Activated naive CD8-positive, alpha-beta T cell treated with anti-CD3 and anti-CD28 coated beads, Interleukin-2, amount 10 ng/mL, durations not matched to agents 7 days and 5 days (primary cell): ENCODE results near the gene MON2. TPM values are rescaled to one million over a fixed set of nuclear protein-coding genes. Genes with fewer than 3 reads are reported as not detected.

Source experiments
- ATAC-seq: fragments of 150-1000 bp; cut with Tn5 transposase; one replicate; pipeline ENCODE4 v1.10.0; 2021; ENCODE audit warnings: low read depth, moderate library complexity
- POLR2A ChIA-PET: fragments of 350-600 bp; sonication (Branson Sonifier 250); formaldehyde crosslinking; loops from one replicate; lab custom pipeline; 2021; ENCODE audit warnings: antibody characterized with exemption; lab: Charles Lee
- DNase-seq: peaks from one replicate; pipeline ENCODE4 v3.0.0; 2021
- H3K27ac Mint-ChIP-seq: one replicate; pipeline ENCODE4 v1.8.0; 2022; ENCODE audit warnings: mild to moderate bottlenecking, mixed read lengths
- H3K27me3 Mint-ChIP-seq: one replicate; pipeline ENCODE4 v1.8.0; 2022; ENCODE audit warnings: mild to moderate bottlenecking, moderate library complexity, mixed read lengths
- H3K36me3 Mint-ChIP-seq: one replicate; pipeline ENCODE4 v1.8.0; 2021; ENCODE audit warnings: mild to moderate bottlenecking, mixed read lengths
- H3K4me1 Mint-ChIP-seq: one replicate; pipeline ENCODE4 v1.8.0; 2021; ENCODE audit warnings: mixed read lengths
- H3K4me3 Mint-ChIP-seq: one replicate; pipeline ENCODE4 v1.8.0; 2022; ENCODE audit warnings: mild to moderate bottlenecking, moderate library complexity, mixed read lengths
- H3K9me3 Mint-ChIP-seq: one replicate; pipeline ENCODE4 v1.8.0; 2021; ENCODE audit warnings: mixed read lengths
- total RNA-seq, 2 experiments: library from RNA; stranded (reverse); gene quantifications; one replicate each; pipeline ENCODE4 v1.2.3, GENCODE V29; 2021

MON2 gene
- total RNA-seq, 2 experiments from 2014 or later, result 50.3 to 57.8 TPM

- POLR2A ChIA-PET, result no interaction called here
- H3K4me3 Mint-ChIP-seq, result no peak overlapping the region
- H3K27me3 Mint-ChIP-seq, result peaks cover 2% of the 10 kb centered on the region
- DNase-seq (no peak), ATAC-seq (no peak)
- no peaks in the 10 kb centered on the region for H3K9me3 Mint-ChIP-seq
- H3K27ac Mint-ChIP-seq, result no peak overlapping the region
- H3K4me1 Mint-ChIP-seq, result no peaks in the 10 kb centered on the region
- H3K36me3 Mint-ChIP-seq, result no peaks in the 10 kb centered on the region
These were observed 152.3 kb downstream of the MON2 start for GRCh38 chr12:62618930-62619329.

- H3K36me3 Mint-ChIP-seq, result no peaks in the 10 kb centered on the region
- no peak overlapping the region for H3K27ac Mint-ChIP-seq
These were observed 154.5 kb downstream of the MON2 start for GRCh38 chr12:62621101-62621638.

GRCh38 chr12:62622177-62622576 is 155.6 kb downstream of the MON2 start:
- DNase-seq (no peak), ATAC-seq (no peak)
- POLR2A ChIA-PET, result no interaction called here
- peaks cover 3% of the 10 kb centered on the region for H3K27me3 Mint-ChIP-seq
- H3K4me3 Mint-ChIP-seq, result no peak overlapping the region
- no peaks in the 10 kb centered on the region for H3K36me3 Mint-ChIP-seq
- no peaks in the 10 kb centered on the region for H3K9me3 Mint-ChIP-seq
- no peak overlapping the region for H3K27ac Mint-ChIP-seq
- H3K4me1 Mint-ChIP-seq, result no peaks in the 10 kb centered on the region

More at GRCh38 chr12:62621101-62621638, 154.5 kb downstream of the MON2 start:
- peaks cover 2% of the 10 kb centered on the region for H3K27me3 Mint-ChIP-seq
- POLR2A ChIA-PET, result no interaction called here
- DNase-seq, result no peak
- ATAC-seq, result no peak
- no peaks in the 10 kb centered on the region for H3K4me1 Mint-ChIP-seq
- H3K9me3 Mint-ChIP-seq, result no peaks in the 10 kb centered on the region
- no peak overlapping the region for H3K4me3 Mint-ChIP-seq

- ATAC-seq, result no peak
- H3K4me1 Mint-ChIP-seq, result no peaks in the 10 kb centered on the region
- no peaks in the 10 kb centered on the region for H3K36me3 Mint-ChIP-seq
- H3K27me3 Mint-ChIP-seq, result peaks cover 28% of the 10 kb centered on the region
- no peaks in the 10 kb centered on the region for H3K9me3 Mint-ChIP-seq
- no peak overlapping the region for H3K27ac Mint-ChIP-seq
- POLR2A ChIA-PET, result no interaction called here
- DNase-seq, result no peak
- H3K4me3 Mint-ChIP-seq, result no peak overlapping the region
These were observed 158.6 kb downstream of the MON2 start for GRCh38 chr12:62625228-62625627.

GRCh38 chr12:62627181-62627580 is 160.6 kb downstream of the MON2 start:
- Mint-ChIP-seq H3K27me3 (peaks cover 46% of the 10 kb centered on the region), H3K4me1 (peaks cover 2% of the 10 kb centered on the region)
- POLR2A ChIA-PET, result no interaction called here

GRCh38 chr12:62629413-62629812 is 162.8 kb downstream of the MON2 start:
- Mint-ChIP-seq H3K9me3 (no peaks in the 10 kb centered on the region), H3K36me3 (peaks cover 1% of the 10 kb centered on the region), H3K27me3 (peaks cover 63% of the 10 kb centered on the region), H3K4me3 (no peak overlapping the region), H3K4me1 (peaks cover 4% of the 10 kb centered on the region), H3K27ac (no peak overlapping the region)
- no peak for ATAC-seq
- DNase-seq, result no peak
- POLR2A ChIA-PET, result no interaction called here

More at GRCh38 chr12:62627181-62627580, 160.6 kb downstream of the MON2 start:
- peaks cover 1% of the 10 kb centered on the region for H3K36me3 Mint-ChIP-seq
- DNase-seq, result no peak
- no peak for ATAC-seq
- H3K4me3 Mint-ChIP-seq, result no peak overlapping the region
- H3K27ac Mint-ChIP-seq, result no peak overlapping the region
- H3K9me3 Mint-ChIP-seq, result no peaks in the 10 kb centered on the region

- H3K9me3 Mint-ChIP-seq, result no peaks in the 10 kb centered on the region
- H3K27me3 Mint-ChIP-seq, result peaks cover 70% of the 10 kb centered on the region
- DNase-seq (no peak), ATAC-seq (no peak)
- H3K27ac Mint-ChIP-seq, result no peak overlapping the region
- peaks cover 1% of the 10 kb centered on the region for H3K36me3 Mint-ChIP-seq
- POLR2A ChIA-PET, result no interaction called here
- peaks cover 4% of the 10 kb centered on the region for H3K4me1 Mint-ChIP-seq
- no peak overlapping the region for H3K4me3 Mint-ChIP-seq
These were observed 163.5 kb downstream of the MON2 start for GRCh38 chr12:62629971-62630739.

GRCh38 chr12:62631471-62632410 is 165.1 kb downstream of the MON2 start:
- DNase-seq, result peak; percentile 45
- POLR2A ChIA-PET, result interaction anchor here (0.6 kb wide), 1 partner anchor 91 kb away, joined by 5 read pairs; no protein-coding TSS in a partner anchor
- ATAC-seq, result peak; percentile 63
- Mint-ChIP-seq H3K27ac (peak overlapping the region; percentile 11), H3K27me3 (peaks cover 78% of the 10 kb centered on the region), H3K36me3 (peaks cover 1% of the 10 kb centered on the region), H3K4me1 (peaks cover 4% of the 10 kb centered on the region), H3K9me3 (no peaks in the 10 kb centered on the region), H3K4me3 (peak overlapping the region; percentile 72)

GRCh38 chr12:62632411-62632918 is 165.8 kb downstream of the MON2 start:
- POLR2A ChIA-PET, result interaction anchor here (0.6 kb wide), 1 partner anchor 91 kb away, joined by 5 read pairs; no protein-coding TSS in a partner anchor
- Mint-ChIP-seq H3K4me3 (peak overlapping the region; percentile 72), H3K36me3 (peaks cover 1% of the 10 kb centered on the region), H3K27ac (no peak overlapping the region), H3K4me1 (peaks cover 4% of the 10 kb centered on the region), H3K9me3 (no peaks in the 10 kb centered on the region), H3K27me3 (peaks cover 79% of the 10 kb centered on the region)
- ATAC-seq (no peak), DNase-seq (peak; percentile 34)

GRCh38 chr12:62635649-62636048 is 169.0 kb downstream of the MON2 start:
- Mint-ChIP-seq H3K4me1 (peaks cover 4% of the 10 kb centered on the region), H3K27me3 (peaks cover 59% of the 10 kb centered on the region), H3K27ac (no peak overlapping the region), H3K4me3 (no peak overlapping the region), H3K36me3 (peaks cover 1% of the 10 kb centered on the region), H3K9me3 (no peaks in the 10 kb centered on the region)
- DNase-seq (no peak), ATAC-seq (no peak)
- POLR2A ChIA-PET, result interaction anchor here (0.5 kb wide), 1 partner anchor 8 kb away, joined by 3 read pairs; no protein-coding TSS in a partner anchor

- no peaks in the 10 kb centered on the region for H3K9me3 Mint-ChIP-seq
- peaks cover 39% of the 10 kb centered on the region for H3K27me3 Mint-ChIP-seq
- DNase-seq (no peak), ATAC-seq (no peak)
- no peak overlapping the region for H3K4me3 Mint-ChIP-seq
- no peaks in the 10 kb centered on the region for H3K36me3 Mint-ChIP-seq
- H3K27ac Mint-ChIP-seq, result no peak overlapping the region
- POLR2A ChIA-PET, result no interaction called here
- peaks cover 8% of the 10 kb centered on the region for H3K4me1 Mint-ChIP-seq
These were observed 171.1 kb downstream of the MON2 start for GRCh38 chr12:62637679-62638078.

- Mint-ChIP-seq H3K27me3 (peaks cover 17% of the 10 kb centered on the region), H3K36me3 (no peaks in the 10 kb centered on the region), H3K4me3 (peak overlapping the region; percentile 44), H3K9me3 (no peaks in the 10 kb centered on the region), H3K4me1 (peaks cover 8% of the 10 kb centered on the region), H3K27ac (no peak overlapping the region)
- ATAC-seq (peak; percentile 97), DNase-seq (no peak)
- POLR2A ChIA-PET, result interaction anchor here (0.7 to 1.7 kb wide), 2 partner anchors 8 to 38 kb away, joined by 5 to 6 read pairs; no protein-coding TSS in a partner anchor
These were observed 174.4 kb downstream of the MON2 start for GRCh38 chr12:62640910-62641448.

- POLR2A ChIA-PET, result no interaction called here
- ATAC-seq (no peak), DNase-seq (no peak)
- no peak overlapping the region for H3K4me3 Mint-ChIP-seq
- no peak overlapping the region for H3K27ac Mint-ChIP-seq
- peaks cover 14% of the 10 kb centered on the region for H3K27me3 Mint-ChIP-seq
- H3K36me3 Mint-ChIP-seq, result no peaks in the 10 kb centered on the region
- peaks cover 8% of the 10 kb centered on the region for H3K4me1 Mint-ChIP-seq
- H3K9me3 Mint-ChIP-seq, result no peaks in the 10 kb centered on the region
These were observed 175.9 kb downstream of the MON2 start for GRCh38 chr12:62642486-62642885.
